A549 (cell line): Measurements from ENCODE around the gene FGF19.

Source experiments
- CTCF ChIP-seq: fragments of >200 bp; sonication (Bioruptor Twin); formaldehyde crosslinking; IDR thresholded peaks from 3 replicates; pipeline ENCODE4 v1.5.1; 2016
- FOSL2 ChIP-seq, 2 experiments: fragments of 450-650 bp in 1 of 2; fragments of >200 bp in 1 of 2; sonication (Bioruptor Twin) in 1 of 2; formaldehyde crosslinking; IDR thresholded peaks; 2 replicates each; pipeline versions ENCODE4 v1.5.0 to v1.6.1; 2016 to 2020; ENCODE audit warnings: mild to moderate bottlenecking in 1 of 2, moderate library complexity in 1 of 2
- MAFK ChIP-seq: fragments of 450-650 bp; IDR thresholded peaks from 2 replicates; pipeline ENCODE4 v1.6.1; 2014; ENCODE audit not compliant: partially characterized antibody
- MAX ChIP-seq: IDR thresholded peaks from 2 replicates; pipeline ENCODE4 v1.6.1; 2012
- NPAS2 ChIP-seq: fragments of 250-450 bp; sonication (Bioruptor Pico); IDR thresholded peaks from 2 replicates; pipeline ENCODE4 v1.8.0; 2022; ENCODE audit warnings: mild to moderate bottlenecking, moderate library complexity, borderline replicate concordance
- POLR2A ChIP-seq: IDR thresholded peaks from 2 replicates; pipeline ENCODE4 v1.6.1; 2012; ENCODE audit warnings: mild to moderate bottlenecking, low read length
- POLR2AphosphoS2 ChIP-seq: conservative IDR thresholded peaks from 2 replicates; pipeline ENCODE4 v1.6.1; 2012; ENCODE audit warnings: low read length, improper control_type of control experiment, inconsistent platforms
- RCOR1 ChIP-seq: fragments of 150-350 bp; IDR thresholded peaks from 2 replicates; pipeline ENCODE4 v1.6.1; 2014; ENCODE audit warnings: antibody characterized with exemption, low read length, low read depth
- TF ChIP-seq, protein P1 (sequence below): IDR thresholded peaks from 2 replicates; pipeline ENCODE4 v1.6.1; 2012; ENCODE audit warnings: low read depth, borderline replicate concordance

DNA sequence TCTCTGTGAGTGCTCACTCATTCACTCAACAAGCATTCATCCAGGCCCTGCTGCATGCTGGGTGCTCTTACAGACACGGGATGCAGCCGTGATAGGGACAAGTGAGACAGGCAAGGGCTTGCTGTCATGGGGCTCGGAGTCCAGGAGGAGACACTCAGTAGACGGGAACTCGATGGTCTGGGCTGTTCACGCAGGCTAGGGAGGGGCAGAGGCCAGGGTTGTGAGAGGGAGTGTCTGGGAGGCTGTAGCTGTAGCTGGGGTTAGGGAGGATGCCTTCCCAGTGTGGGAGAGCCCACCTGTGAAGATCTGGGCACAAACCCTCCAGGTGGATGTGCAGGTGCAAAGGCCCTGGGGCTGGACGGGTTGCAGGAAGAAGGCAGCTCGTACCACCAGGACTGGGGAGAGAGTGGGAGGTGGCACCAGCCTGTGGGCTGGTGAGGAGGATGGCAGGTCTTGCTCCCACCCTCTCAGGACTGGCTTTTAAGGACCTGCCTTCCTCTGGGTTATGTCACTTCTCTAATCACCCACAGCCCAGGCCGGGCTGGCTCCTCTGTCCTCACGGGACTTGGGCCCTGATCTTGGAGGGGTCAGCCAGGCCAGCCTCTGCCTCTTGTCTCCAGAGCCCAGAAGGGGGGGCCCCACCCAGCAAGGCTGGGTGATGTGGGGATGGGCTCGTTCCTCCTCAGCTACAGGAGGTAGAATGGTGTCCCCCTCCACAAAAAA, 47.2 kb upstream of the FGF19 start:
- TF ChIP-seq, protein P1, sequence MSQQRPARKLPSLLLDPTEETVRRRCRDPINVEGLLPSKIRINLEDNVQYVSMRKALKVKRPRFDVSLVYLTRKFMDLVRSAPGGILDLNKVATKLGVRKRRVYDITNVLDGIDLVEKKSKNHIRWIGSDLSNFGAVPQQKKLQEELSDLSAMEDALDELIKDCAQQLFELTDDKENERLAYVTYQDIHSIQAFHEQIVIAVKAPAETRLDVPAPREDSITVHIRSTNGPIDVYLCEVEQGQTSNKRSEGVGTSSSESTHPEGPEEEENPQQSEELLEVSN = no peak
- TF ChIP-seq RCOR1 = no peak
- TF ChIP-seq CTCF = no peak
- no peak for TF ChIP-seq MAFK
- no peak for TF ChIP-seq NPAS2 (CRISPR knock-in tag)
- no peak for TF ChIP-seq MAX
- no peak for TF ChIP-seq POLR2A
- TF ChIP-seq POLR2AphosphoS2 = no peak
- TF ChIP-seq FOSL2 (IDR thresholded peaks at IDR 0.05) = no peak
- no peak for TF ChIP-seq FOSL2 (CRISPR knock-in tag; IDR thresholded peaks at IDR 0.05)
